ENCODE results near the gene GMPPA. TPM values are rescaled to one million over a fixed set of nuclear protein-coding genes. Genes with fewer than 3 reads are reported as not detected.

GMPPA gene
- total and polyA plus RNA-seq, 9 of the 15 experiments (the other 6 are each of a cell fraction or from before 2014, with no cell fraction given), result 7.0 to 101 (median 66.7) TPM

GRCh38 chr2:219514196-219514761, 15.6 kb downstream of the GMPPA start, which contains the start of gene ASIC4 (continued):
- peak; percentile 74 for TF ChIP-seq PKNOX1 (IDR thresholded peaks at IDR 0.05)
- peak; percentile 81 to 91 for TF ChIP-seq E2F6 (IDR thresholded peaks at IDR 0.05; ENCODE audit: borderline replicate concordance in 1 of 2, extremely low read depth in 1 of 2, insufficient read depth in 1 of 2, insufficient read length in 1 of 2, low read depth in 1 of 2, low read length in 1 of 2, poor library complexity in 1 of 2, severe bottlenecking in 1 of 2)
- TF ChIP-seq ZBTB11 (CRISPR knock-in tag; IDR thresholded peaks at IDR 0.05), result peak in 1 of 3 experiments; percentile 45; a peak in 2 of 6 replicates
- peak; percentile 83 for TF ChIP-seq NFIC (IDR thresholded peaks at IDR 0.05)
- TF ChIP-seq ZNF639 (CRISPR knock-in tag; conservative IDR thresholded peaks at IDR 0.05 in 1 of 2, IDR thresholded peaks at IDR 0.05 in 1 of 2), result peak in 1 of 2 experiments; percentile 84; a peak in 2 of 4 replicates
- peak; percentile 33; the same call in 1 of the 2 replicates for TF ChIP-seq PTBP1 (IDR thresholded peaks at IDR 0.05; ENCODE audit: low read depth, low read length)
- TF ChIP-seq ELF4 (CRISPR knock-in tag; IDR thresholded peaks at IDR 0.05), result peak; percentile 67; the same call in 1 of the 2 replicates
- TF ChIP-seq MCM2 (IDR thresholded peaks at IDR 0.05; ENCODE audit: low read depth), result no peak
- 0 out of 2 replicates have a peak, but pooled peaks have one; percentile 29 for TF ChIP-seq ZNF175 (CRISPR knock-in tag; IDR thresholded peaks at IDR 0.05; ENCODE audit: low read depth)
- peak; percentile 50; the same call in 1 of the 2 replicates for TF ChIP-seq FOSL1 (tag; conservative IDR thresholded peaks at IDR 0.05)
- TF ChIP-seq NEUROD1 (IDR thresholded peaks at IDR 0.05; ENCODE audit: borderline replicate concordance, low read depth, low read length, partially characterized antibody), result peak; percentile 84
- TF ChIP-seq GATAD2B (IDR thresholded peaks at IDR 0.05; ENCODE audit: borderline replicate concordance), result peak; percentile 86; the same call in 1 of the 2 replicates
- TF ChIP-seq ATF6 (CRISPR knock-in tag; IDR thresholded peaks at IDR 0.05), result peak; percentile 26; the same call in 1 of the 2 replicates
- no peak for TF ChIP-seq CAMTA2 (CRISPR knock-in tag; conservative IDR thresholded peaks at IDR 0.05)
- TF ChIP-seq RBFOX2 (IDR thresholded peaks at IDR 0.05; ENCODE audit: low read depth, low read length), result peak; percentile 75
- peak; percentile 76; the same call in 1 of the 2 replicates for TF ChIP-seq HLTF (IDR thresholded peaks at IDR 0.05)
- TF ChIP-seq TBP (optimal IDR thresholded peaks at IDR 0.05; ENCODE audit: low read depth, low read length), result no peak

Measured in K562 (cell line).